GM18519 (cell line): ENCODE results near the gene ETV3.

Experiments
- ATAC-seq: cut with Tn5 transposase; IDR thresholded peaks from one replicate; pipeline ENCODE4 v1.9.1; 2021; ENCODE audit warnings: mild to moderate bottlenecking, moderate library complexity; ENCODE audit not compliant: unreplicated experiment, low FRiP score

The ETV3 gene

GRCh38 chr1:157162345-157162744 is 24.1 kb upstream of the ETV3 start:
- no peak for ATAC-seq

DNA sequence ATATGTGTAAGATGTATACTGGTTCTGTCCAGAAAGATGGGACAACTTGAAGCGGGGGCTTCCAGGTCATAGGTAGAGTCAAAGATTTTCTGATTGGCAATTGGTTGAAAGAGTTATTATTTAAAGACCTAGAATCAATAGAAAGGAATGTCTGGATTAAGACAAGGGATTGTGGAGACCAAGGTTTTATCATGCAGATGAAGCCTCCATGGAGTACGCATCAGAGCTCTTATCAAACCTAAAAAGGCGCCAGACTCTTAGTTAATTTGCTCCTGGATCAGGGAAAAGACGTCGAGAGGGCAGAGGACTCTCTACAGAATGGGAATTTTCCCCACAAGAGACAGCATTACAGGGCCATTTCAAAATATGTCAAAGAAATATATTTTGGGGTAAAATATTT is 23.7 kb upstream of the ETV3 start:
- ATAC-seq: no peak

GRCh38 chr1:157158967-157159366 is 20.8 kb upstream of the ETV3 start:
- ATAC-seq: no peak

DNA sequence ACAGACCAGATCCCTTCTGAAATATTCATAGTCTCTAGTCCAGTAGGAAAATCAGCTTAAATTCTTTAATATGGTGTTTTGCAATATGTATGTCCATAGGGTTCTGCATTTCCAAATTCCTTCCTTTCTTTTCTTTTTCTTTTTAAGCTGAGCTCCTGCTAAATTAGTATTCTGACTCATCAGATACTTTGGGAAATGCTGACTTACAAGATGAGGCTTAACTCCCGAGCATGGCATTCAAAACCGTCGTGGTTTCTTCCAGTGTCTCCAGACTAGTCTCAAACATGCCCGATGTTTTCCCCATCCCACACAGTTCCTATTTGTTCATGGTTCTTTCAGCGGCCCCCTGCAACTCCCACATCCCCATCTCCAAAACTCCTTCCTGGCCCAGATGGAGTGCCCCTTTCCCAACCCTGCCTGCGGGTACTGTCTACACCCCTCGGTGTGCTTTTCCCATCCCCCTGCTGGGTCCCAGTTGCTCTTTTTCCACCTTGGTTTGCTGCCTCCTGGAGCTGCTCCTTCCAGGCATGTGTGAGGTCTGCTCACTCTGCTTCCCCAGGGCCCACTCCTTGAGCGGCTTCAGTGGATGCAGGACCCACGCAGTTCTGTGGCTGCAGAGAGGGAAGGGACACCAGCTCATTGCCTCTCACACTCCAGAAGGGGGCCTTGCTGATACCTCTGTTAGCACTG is 19.5 kb upstream of the ETV3 start:
- no peak for ATAC-seq

- ATAC-seq: no peak
Observed at GRCh38 chr1:157156058-157156541, 17.9 kb upstream of the ETV3 start.

GRCh38 chr1:157155658-157156057 is 17.5 kb upstream of the ETV3 start:
- ATAC-seq: no peak

DNA sequence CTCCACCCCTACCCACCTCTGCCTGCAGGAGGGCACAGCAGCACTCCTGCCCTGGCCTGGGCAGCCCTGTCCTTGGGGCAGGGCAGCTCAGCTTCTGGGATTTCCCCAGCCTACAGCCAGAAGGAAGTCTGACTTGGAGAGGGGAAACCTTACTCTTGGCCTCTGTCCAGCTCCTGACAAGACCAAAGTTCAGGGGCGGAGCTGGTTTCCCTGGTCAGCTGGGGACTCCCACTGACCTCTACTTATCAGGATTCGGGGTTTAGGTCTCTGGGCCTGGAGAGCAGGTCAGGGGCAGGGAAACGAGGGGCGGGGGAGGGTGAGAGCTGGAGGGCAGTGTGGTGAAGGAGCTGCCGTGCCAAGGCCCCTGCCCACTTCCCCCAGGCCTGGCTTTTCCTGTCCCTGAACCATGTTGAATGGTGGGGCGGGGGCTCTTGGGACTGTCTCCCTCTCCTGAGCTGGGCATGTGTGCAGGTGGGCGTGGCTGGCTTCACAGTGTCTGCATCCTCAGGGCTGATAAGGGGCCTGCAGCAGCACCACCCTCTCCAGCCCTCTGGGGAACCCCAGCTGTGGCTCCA is 16.8 kb upstream of the ETV3 start:
- ATAC-seq: no peak

- no peak for ATAC-seq
Observed at GRCh38 chr1:157154291-157154690, 16.1 kb upstream of the ETV3 start.

- no peak for ATAC-seq
Observed at GRCh38 chr1:157153746-157154145, 15.6 kb upstream of the ETV3 start.

DNA sequence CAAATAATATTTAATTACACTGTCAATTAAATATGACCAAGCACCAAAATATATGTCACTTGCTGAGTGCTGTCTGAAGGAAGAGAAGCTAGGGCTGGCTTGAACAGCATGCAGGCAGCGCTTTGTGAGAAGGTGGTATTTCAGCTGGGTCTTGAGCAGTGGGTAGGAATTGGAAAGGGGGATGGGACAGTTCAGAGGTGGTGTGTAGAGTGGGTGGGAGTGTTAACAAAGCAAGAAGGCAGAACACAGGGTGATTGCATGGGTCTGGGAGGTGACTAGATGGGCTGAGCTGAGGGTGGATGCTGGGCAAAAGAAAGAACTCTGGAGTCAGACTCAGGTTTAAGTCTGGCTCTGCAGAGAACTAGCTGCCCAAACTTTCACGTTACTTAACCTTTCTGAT is 14.3 kb upstream of the ETV3 start:
- no peak for ATAC-seq

DNA sequence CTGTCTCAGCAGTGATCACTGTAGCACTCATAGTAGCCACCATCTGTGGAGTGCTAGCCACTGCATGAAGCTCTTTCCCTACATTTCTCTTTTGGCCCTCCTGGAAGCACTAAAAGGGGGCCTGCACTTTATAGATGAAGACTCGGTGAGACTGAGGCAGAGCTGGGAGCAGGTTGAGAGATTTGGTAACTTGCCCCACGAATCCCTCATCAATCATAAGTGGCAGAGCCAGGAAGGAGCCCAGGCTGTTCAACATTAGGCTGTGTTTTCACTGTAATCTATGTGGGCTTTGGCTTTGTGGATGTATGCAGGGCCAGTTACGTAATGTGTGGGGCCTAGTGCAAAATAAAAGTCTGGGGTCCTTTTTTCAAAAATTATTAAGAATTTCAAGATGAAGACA is 13.3 kb upstream of the ETV3 start:
- ATAC-seq: no peak

DNA sequence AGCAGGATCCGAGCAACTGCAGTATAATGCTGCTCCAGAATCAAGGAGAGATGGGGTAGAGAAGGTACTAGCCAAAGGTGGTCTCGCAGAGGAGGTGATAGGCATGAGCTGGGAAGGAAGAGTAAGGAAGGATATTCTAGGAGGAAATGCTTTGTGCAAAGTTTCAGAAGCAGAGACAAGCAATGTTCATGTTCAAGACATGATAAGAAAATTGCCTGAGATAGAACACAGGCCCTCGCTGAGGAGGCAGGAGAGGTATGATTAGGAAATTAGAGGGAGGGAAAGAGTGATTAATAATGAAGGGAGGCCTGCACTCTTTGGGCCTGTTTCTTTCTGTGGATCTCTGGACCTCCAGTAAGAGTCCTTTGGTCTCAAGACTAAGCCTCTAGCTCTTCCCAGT is 12.9 kb upstream of the ETV3 start:
- no peak for ATAC-seq

DNA sequence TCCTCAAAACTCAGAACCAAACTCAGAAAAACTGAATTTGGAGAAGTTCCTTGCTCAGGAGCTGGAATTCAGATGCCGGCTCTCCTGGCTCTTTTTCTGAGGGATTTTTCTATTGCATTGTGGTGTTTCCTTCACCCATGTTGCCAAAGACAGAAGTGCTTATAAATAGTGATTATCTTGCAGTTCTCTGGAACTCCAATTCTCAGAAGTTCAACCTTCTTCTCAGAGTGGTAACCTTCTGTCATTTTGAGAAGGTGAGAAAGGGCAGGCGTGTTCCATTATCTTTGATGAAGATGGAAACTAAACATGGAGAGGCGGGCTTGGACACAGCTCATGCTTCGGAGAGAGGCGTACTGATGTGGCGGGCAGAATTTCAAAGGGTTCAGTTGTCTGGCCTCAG is 12.4 kb upstream of the ETV3 start:
- no peak for ATAC-seq

DNA sequence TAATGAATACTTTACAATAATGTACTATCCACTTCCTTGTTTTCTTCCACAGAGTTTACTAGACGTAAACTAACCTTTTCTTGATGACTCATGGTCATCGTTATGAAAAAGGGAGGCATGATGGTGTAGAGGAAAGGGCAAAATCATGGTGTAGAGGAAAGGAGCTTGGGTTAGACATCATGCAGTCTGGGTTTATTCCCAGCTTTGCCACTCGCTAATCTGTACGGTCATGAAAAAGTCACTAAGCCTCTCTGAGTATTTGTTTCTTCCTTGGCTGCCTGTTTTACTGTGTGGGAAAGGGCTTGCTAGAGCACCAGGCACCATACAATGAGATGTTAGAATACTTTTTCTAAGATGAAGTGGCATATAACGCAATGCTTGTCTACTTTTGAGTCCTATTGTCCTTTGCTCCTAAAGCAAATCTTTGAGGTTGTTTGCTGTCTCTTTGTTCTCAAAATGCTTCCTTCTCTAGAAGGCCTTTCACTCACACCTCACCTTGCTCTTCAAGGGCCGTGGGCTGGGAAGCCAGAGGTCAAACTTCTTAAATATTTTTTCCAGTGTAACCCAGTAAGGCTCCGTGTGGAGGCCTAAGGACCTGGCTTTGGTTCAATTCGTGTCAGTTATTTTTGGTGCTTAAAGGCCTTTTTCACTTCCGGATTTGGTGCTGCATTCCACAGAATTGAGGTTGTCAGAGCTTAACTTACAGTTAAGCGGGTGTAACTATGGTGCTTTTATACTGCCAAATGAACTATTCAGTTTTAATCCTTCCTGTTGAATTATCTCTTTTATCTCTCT is 9.9 kb upstream of the ETV3 start:
- no peak for ATAC-seq

- no peak for ATAC-seq
Observed at GRCh38 chr1:157147037-157147436, 8.8 kb upstream of the ETV3 start.

DNA sequence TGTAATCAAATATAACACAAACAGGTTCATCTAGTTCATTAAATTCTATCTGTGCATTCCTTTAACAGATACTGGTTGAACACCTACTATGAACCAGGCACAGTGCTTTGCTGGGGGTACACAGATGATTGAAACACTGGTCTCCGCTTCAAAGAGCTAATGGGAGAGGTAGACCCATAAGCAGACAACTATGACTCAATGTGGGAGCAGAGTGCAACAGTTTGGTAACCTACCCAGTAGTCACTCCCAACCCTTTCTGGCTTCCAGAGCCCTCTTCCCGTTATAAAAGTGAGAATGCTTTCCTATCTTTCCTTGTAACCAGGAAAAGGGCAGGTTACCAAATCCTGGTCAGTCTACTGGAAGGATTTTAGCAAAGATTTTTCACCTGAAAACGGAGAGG is 8.0 kb upstream of the ETV3 start:
- no peak for ATAC-seq

- ATAC-seq: no peak
Observed at GRCh38 chr1:157145076-157145475, 6.9 kb upstream of the ETV3 start.

DNA sequence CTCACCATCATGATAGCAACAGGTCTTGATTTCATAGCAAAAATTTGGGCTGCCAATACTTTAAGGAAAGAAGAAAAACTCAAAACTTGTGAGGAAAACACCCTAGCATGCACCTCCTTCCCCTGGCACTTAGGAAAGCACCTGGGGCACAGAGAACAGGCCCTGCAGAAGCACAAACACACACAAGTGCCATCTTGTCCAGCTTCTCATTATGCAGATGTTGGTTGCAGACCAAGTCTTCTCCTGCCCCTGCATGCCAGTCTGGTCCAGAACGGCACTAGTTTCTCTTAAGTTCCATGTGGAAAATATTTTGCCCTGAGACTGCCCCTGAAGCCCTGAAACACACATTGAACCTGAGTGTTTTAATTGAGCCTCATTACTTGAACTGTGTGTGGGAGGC is 6.3 kb upstream of the ETV3 start:
- ATAC-seq: no peak

GRCh38 chr1:157142765-157143423 is 4.7 kb upstream of the ETV3 start:
- ATAC-seq: no peak

DNA sequence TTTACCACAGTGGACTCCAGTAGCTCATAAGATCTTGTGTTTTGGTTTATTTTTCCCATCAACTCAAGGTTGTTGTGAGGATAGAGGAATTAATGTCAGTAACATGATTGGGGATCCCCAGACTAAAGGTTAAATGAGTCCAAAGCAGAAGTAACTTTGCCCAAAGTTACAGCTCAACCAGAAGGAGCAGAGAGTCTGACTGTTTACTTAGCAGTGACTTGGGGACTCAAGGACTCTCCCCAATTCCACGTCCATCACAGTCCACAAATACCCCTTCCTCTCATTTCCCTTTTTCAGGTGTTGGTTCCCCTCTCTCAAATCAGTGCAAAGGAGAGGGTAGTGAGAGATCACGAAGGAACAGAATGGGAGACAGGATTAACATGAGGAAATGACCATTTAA is 4.0 kb upstream of the ETV3 start:
- ATAC-seq: no peak

DNA sequence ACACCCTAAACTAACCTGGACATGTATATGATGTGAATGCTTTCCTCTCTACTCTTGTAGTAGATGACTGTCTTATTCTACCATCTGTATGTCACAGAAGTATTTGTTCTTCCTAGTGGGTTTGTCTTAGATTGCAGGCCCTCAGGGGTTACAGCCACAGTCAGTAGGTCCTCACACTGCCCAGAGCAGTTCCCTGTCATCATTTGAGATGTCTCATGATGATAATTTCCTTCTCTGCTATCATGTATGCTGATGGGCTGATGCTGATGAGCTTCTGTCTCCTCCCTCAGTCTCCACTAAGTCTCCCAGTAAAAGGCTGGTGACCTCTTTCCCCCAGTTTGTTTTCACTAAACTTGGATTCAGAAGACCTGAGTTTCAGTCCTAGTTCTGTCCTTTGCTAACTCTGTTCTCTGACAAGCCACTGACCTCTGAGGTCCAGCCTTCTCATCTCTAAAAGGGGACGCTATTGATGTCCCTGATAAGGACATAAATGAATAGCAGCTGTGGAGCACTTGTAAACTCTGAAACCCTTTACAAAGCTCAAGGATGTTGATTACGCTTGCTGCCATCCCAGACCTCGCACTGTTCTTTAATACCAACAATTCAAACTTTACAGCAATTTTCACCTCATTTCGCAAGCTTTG is 3.1 kb upstream of the ETV3 start:
- ATAC-seq: no peak
